Measurements from ENCODE around the gene SLC22A23. TPM values are rescaled to one million over a fixed set of nuclear protein-coding genes. Genes with fewer than 3 reads are reported as not detected.

SLC22A23 gene
- total and polyA plus RNA-seq, 4 donors, result 26.9 to 56.8 (median 41.7) TPM

GRCh38 chr6:3410385-3411360, 46.2 kb downstream of the SLC22A23 start:
- Histone ChIP-seq H3K36me3 (ENCODE audit: control insufficient read depth, insufficient read depth, low read length) (peaks cover 8% of the 10 kb centered on the region), H3K9me3 (ENCODE audit: control insufficient read depth, insufficient read depth, low read length) (no peaks in the 10 kb centered on the region), H3K27ac (ENCODE audit: low read depth, low read length) (no peak overlapping the region), H3K4me3 (ENCODE audit: low read depth, low read length) (no peak overlapping the region), H3K27me3 (ENCODE audit: control insufficient read depth, insufficient read depth, low read length) (no peaks in the 10 kb centered on the region), H3K4me1 (ENCODE audit: control insufficient read depth, insufficient read depth, low read length) (peaks cover 9% of the 10 kb centered on the region)
- WGBS (ENCODE audit: insufficient coverage), result 70% methylated on average over 8 of the region's 15 CpGs
- DNase-seq (ENCODE audit: low read depth in 4 of 6, low spot score in 6 of 6), result peak in 2 of 6 donors; percentile 75 to 76

- no peak for DNase-seq (ENCODE audit: low read depth in 4 of 6, low spot score in 6 of 6)
- Histone ChIP-seq H3K27me3 (ENCODE audit: control insufficient read depth, insufficient read depth, low read length) (no peaks in the 10 kb centered on the region), H3K36me3 (ENCODE audit: control insufficient read depth, insufficient read depth, low read length) (peaks cover 8% of the 10 kb centered on the region), H3K4me3 (ENCODE audit: low read depth, low read length) (no peak overlapping the region), H3K27ac (ENCODE audit: low read depth, low read length) (no peak overlapping the region), H3K4me1 (ENCODE audit: control insufficient read depth, insufficient read depth, low read length) (peaks cover 3% of the 10 kb centered on the region), H3K9me3 (ENCODE audit: control insufficient read depth, insufficient read depth, low read length) (no peaks in the 10 kb centered on the region)
- 90% methylated on average over 9 of the region's 13 CpGs for WGBS (ENCODE audit: insufficient coverage)
Measured at GRCh38 chr6:3409699-3410384, 47.0 kb downstream of the SLC22A23 start.

GRCh38 chr6:3408665-3409064, 48.2 kb downstream of the SLC22A23 start:
- no peak for DNase-seq (ENCODE audit: low read depth in 4 of 6, low spot score in 6 of 6)
- Histone ChIP-seq H3K9me3 (ENCODE audit: control insufficient read depth, insufficient read depth, low read length) (no peaks in the 10 kb centered on the region), H3K4me1 (ENCODE audit: control insufficient read depth, insufficient read depth, low read length) (peaks cover 3% of the 10 kb centered on the region), H3K27me3 (ENCODE audit: control insufficient read depth, insufficient read depth, low read length) (no peaks in the 10 kb centered on the region), H3K4me3 (ENCODE audit: low read depth, low read length) (no peak overlapping the region), H3K27ac (ENCODE audit: low read depth, low read length) (no peak overlapping the region), H3K36me3 (ENCODE audit: control insufficient read depth, insufficient read depth, low read length) (peaks cover 8% of the 10 kb centered on the region)
- WGBS (ENCODE audit: insufficient coverage), result 78% methylated on average over 6 of the region's 7 CpGs

- Histone ChIP-seq H3K27me3 (ENCODE audit: control insufficient read depth, insufficient read depth, low read length) (no peaks in the 10 kb centered on the region), H3K36me3 (ENCODE audit: control insufficient read depth, insufficient read depth, low read length) (peaks cover 3% of the 10 kb centered on the region), H3K4me3 (ENCODE audit: low read depth, low read length) (no peak overlapping the region), H3K4me1 (ENCODE audit: control insufficient read depth, insufficient read depth, low read length) (peaks cover 7% of the 10 kb centered on the region), H3K9me3 (ENCODE audit: control insufficient read depth, insufficient read depth, low read length) (no peaks in the 10 kb centered on the region), H3K27ac (ENCODE audit: low read depth, low read length) (no peak overlapping the region)
- DNase-seq (ENCODE audit: low read depth in 4 of 6, low spot score in 6 of 6), result no peak
Measured at GRCh38 chr6:3407840-3408239, 49.0 kb downstream of the SLC22A23 start.

GRCh38 chr6:3406891-3407809, 49.7 kb downstream of the SLC22A23 start:
- DNase-seq (ENCODE audit: low read depth in 4 of 6, low spot score in 6 of 6), result no peak
- Histone ChIP-seq H3K4me1 (ENCODE audit: control insufficient read depth, insufficient read depth, low read length) (peaks cover 7% of the 10 kb centered on the region), H3K9me3 (ENCODE audit: control insufficient read depth, insufficient read depth, low read length) (no peaks in the 10 kb centered on the region), H3K27me3 (ENCODE audit: control insufficient read depth, insufficient read depth, low read length) (no peaks in the 10 kb centered on the region), H3K27ac (ENCODE audit: low read depth, low read length) (no peak overlapping the region), H3K36me3 (ENCODE audit: control insufficient read depth, insufficient read depth, low read length) (peaks cover 2% of the 10 kb centered on the region), H3K4me3 (ENCODE audit: low read depth, low read length) (no peak overlapping the region)
- WGBS (ENCODE audit: insufficient coverage), result 100% methylated on average over 1 of the region's 3 CpGs

- no peaks in the 10 kb centered on the region for H3K27me3 ChIP-seq (ENCODE audit: control insufficient read depth, insufficient read depth, low read length)
- H3K9me3 ChIP-seq (ENCODE audit: control insufficient read depth, insufficient read depth, low read length), result no peaks in the 10 kb centered on the region
- H3K36me3 ChIP-seq (ENCODE audit: control insufficient read depth, insufficient read depth, low read length), result peaks cover 2% of the 10 kb centered on the region
- DNase-seq (ENCODE audit: low read depth in 4 of 6, low spot score in 6 of 6), result no peak
- peaks cover 7% of the 10 kb centered on the region for H3K4me1 ChIP-seq (ENCODE audit: control insufficient read depth, insufficient read depth, low read length)
- 94% methylated on average over 3 of the region's 9 CpGs for WGBS (ENCODE audit: insufficient coverage)
- H3K4me3 ChIP-seq (ENCODE audit: low read depth, low read length), result no peak overlapping the region
- peak overlapping the region; percentile 18 for H3K27ac ChIP-seq (ENCODE audit: low read depth, low read length)
Measured at GRCh38 chr6:3406362-3406821, 50.5 kb downstream of the SLC22A23 start.

GRCh38 chr6:3405679-3406078, 51.2 kb downstream of the SLC22A23 start:
- peaks cover 2% of the 10 kb centered on the region for H3K36me3 ChIP-seq (ENCODE audit: control insufficient read depth, insufficient read depth, low read length)
- no peaks in the 10 kb centered on the region for H3K9me3 ChIP-seq (ENCODE audit: control insufficient read depth, insufficient read depth, low read length)
- no peak overlapping the region for H3K4me3 ChIP-seq (ENCODE audit: low read depth, low read length)
- no peak for DNase-seq (ENCODE audit: low read depth in 4 of 6, low spot score in 6 of 6)
- H3K4me1 ChIP-seq (ENCODE audit: control insufficient read depth, insufficient read depth, low read length), result peaks cover 4% of the 10 kb centered on the region
- H3K27ac ChIP-seq (ENCODE audit: low read depth, low read length), result no peak overlapping the region
- H3K27me3 ChIP-seq (ENCODE audit: control insufficient read depth, insufficient read depth, low read length), result no peaks in the 10 kb centered on the region

- no peak for DNase-seq (ENCODE audit: low read depth in 4 of 6, low spot score in 6 of 6)
- Histone ChIP-seq H3K9me3 (ENCODE audit: control insufficient read depth, insufficient read depth, low read length) (no peaks in the 10 kb centered on the region), H3K4me1 (ENCODE audit: control insufficient read depth, insufficient read depth, low read length) (peaks cover 3% of the 10 kb centered on the region), H3K27me3 (ENCODE audit: control insufficient read depth, insufficient read depth, low read length) (no peaks in the 10 kb centered on the region), H3K36me3 (ENCODE audit: control insufficient read depth, insufficient read depth, low read length) (peaks cover 2% of the 10 kb centered on the region), H3K4me3 (ENCODE audit: low read depth, low read length) (no peak overlapping the region), H3K27ac (ENCODE audit: low read depth, low read length) (no peak overlapping the region)
- 97% methylated on average over 11 of the region's 11 CpGs for WGBS (ENCODE audit: insufficient coverage)
Measured at GRCh38 chr6:3405182-3405518, 51.7 kb downstream of the SLC22A23 start.

Measured in spinal cord (tissue), 10 donors.